Prostate gland (tissue), 2 donors: ENCODE results near the gene SRPK3.

Experiments used
- CTCF ChIP-seq, 4 experiments: fragments of 200-600 bp in 2 of 4; fragments of 450-650 bp in 2 of 4; sonication (generic) in 2 of 4; IDR thresholded peaks; 1 replicate in 3 of 4; 2 replicates in 1 of 4; pipeline ENCODE4 v1.5.1; 2016 to 2019; ENCODE audit warnings: antibody characterized with exemption in 4 of 4, mild to moderate bottlenecking in 2 of 4, moderate library complexity in 2 of 4
- POLR2A ChIP-seq: fragments of 450-650 bp; IDR thresholded peaks from one replicate; pipeline ENCODE4 v1.6.1; 2016; ENCODE audit warnings: antibody characterized with exemption, mild to moderate bottlenecking
- POLR2AphosphoS5 ChIP-seq: sonication (generic); formaldehyde crosslinking; IDR thresholded peaks from one replicate; pipeline ENCODE4 v1.6.1; 2017; ENCODE audit warnings: antibody characterized with exemption

DNA sequence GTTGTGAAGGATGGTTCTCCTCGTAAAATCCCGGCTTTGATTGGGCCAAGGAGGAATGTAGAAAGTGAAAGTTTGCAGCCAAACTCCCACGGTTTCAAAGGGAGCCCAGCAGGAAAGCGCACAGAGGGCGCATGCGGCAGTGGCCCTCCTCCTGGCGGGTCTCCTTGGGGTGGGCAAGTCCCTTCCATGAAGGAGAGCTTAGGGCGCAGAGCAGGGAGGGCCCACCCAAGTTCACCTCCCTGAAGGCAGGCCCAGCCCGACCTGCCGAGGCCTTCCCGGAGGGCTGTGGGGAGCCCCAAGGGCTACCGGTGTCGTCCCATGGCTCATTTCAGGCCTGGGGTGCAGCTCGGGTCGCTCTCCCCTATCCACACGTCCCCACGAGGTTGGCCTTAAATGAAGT, 47.5 kb downstream of the SRPK3 start:
- TF ChIP-seq POLR2AphosphoS5: no peak
- TF ChIP-seq POLR2A: no peak
- no peak for TF ChIP-seq CTCF (IDR thresholded peaks at IDR 0.05)
